GM21515 (cell line): ENCODE measurements around the gene PIK3CD.

Experiments
- ATAC-seq: cut with Tn5 transposase; IDR thresholded peaks from one replicate; pipeline ENCODE4 v1.9.1; 2021; ENCODE audit not compliant: unreplicated experiment

PIK3CD gene

DNA sequence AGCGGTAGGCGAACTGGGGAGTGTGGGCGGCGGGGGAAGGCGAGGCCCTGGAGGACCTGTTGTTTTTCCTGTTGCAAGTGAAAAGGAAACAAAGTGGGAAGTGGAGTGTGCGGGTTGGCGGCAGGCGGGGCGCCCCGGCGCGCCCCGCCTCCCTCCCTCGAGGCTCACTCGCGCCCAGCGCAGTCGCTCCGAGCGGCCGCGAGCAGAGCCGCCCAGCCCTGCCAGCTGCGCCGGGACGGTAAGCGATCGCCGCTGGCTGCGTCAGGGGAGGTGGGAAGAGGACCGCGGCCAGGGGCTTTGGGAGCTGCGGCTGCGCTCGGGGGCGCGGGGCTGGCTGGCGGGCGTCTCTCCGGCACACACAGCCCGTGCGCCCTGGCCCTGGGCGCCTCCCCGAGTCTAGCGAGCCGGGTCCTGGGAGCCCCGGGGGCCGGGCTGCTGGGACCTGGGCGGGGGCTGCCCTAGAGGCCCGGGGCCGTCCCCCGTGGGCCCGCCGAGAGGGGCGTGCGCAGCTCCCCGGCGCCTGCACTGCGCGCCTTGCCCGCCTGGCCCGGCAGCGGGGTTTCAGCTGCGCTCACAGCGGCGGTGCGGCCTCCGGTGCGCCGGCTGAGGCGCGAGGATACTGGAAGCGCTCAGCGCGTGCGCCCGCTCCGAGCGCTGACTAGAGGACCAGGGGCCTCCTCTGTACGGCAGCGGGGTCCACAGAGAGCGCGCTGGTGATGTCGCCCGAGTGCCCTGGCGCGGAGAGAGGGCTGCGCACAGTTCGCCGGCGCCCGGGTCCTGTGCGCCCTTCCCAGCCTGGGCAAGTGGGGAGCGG lies at the start of gene PIK3CD:
Gene PIK3CD, plus strand, starts transcription at position 167 of the 814 bp plus-strand sequence. CDS start 58,725 bp downstream, outside the sequence.
- no peak for ATAC-seq

DNA sequence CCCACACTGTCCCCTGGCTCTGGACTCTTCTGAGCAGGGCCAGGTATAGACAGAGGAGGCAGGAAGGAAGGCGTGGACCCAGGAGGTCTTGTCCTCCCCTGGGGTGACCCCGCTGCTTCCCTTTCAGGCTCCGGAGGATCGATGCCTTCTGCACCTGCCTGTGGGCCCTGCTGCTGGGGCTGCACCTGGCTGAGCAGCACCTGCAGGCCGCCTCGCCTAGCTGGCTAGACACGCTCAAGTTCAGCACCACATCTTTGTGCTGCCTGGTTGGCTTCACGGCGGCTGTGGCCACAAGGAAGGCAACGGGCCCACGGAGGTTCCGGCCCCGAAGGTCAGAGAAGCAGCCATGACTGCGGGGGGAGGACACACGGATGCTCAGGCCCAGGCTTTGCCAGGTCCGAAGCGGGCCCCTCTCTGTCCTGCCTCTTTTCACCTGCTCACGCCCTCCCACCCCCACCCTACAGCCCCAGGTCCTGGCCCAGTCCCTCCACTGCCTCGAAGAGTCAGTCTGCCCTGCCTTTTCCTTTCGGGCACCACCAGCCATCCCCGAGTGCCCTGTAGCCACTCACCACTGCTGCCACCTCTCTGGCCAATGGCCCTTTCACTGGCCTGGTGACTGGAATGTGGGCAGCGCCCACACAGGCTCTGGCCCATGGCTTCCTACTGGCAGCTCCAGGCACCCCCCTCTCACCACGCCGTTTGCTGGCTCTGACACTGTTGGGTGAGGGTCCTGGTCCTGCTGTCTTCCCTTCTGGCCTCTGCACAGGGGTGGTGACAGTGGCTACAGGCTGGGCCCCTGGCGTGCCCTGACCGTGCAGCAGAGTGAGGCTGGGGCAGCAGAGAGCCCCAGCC lies 49.4 kb upstream of the PIK3CD start:
- ATAC-seq = no peak

DNA sequence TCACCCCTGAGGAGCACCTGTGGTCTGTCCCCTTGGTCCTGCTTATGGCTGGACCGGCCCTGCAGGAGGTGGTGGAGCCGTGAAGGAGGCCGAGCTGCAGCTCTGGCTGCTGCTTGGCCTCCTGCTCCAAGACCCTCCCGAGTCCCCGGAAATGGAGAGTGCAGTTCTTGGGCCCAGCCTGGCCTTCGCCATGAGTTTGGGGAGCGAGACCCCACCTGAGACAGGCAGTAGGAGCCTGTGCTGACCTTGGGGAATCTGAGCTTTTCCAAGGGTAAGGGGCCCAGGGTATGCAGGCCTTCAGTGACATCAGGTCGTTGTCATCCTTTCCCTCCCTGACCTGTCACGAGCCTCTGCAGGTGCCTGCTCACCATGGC lies 48.8 kb upstream of the PIK3CD start:
- no peak for ATAC-seq

- ATAC-seq = no peak
Observed at GRCh38 chr1:9603307-9603706, 48.2 kb upstream of the PIK3CD start.

DNA sequence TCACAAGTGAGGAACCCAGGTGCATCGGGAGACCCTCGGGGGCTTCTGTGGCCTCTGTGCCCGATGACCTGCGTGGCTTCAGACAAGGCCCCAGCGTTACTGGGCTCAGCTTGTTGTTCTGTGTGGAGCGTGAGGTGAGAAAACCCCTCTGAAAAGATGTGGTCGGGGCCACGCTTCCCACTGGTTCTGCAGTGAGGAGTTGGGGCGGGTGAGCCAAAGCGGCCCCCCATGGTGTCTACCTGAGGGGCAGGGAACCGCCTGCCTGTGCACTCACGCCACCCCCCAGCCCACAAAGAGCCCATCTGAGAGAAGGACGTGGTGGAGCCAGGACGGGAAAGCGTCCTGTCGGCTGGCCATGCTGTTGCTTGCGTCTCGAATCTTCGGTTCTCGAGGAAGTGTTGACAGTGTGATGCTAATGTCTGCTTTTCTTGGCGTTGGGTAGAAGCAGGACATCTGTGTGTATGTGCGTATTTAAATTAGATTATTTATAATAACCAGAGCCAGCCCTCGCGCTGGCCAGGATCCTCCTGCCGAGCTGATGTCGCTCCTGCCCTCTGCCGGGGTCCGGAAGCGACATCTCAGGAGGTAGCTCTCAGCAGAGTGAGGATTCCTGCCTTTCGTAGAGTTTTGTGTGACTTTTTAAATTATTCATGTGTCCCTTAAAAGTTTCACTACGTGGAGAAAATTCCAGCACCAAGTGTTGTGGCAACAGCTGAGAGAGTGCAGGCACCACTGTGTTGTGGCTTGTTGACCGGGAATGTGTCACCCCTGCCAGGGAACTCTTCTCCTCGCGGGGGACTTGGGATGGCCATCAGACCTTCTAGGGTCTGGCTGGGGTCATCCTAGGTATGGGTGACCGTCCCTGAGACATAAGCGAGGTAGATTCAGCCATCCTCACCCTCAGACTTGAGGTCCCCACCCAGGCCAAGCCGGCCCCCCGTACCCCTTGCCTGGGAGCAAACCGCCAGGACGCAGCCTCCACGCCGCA lies 47.5 kb upstream of the PIK3CD start:
- no peak for ATAC-seq

GRCh38 chr1:9604836-9605235 lies 46.7 kb upstream of the PIK3CD start:
- ATAC-seq = no peak

DNA sequence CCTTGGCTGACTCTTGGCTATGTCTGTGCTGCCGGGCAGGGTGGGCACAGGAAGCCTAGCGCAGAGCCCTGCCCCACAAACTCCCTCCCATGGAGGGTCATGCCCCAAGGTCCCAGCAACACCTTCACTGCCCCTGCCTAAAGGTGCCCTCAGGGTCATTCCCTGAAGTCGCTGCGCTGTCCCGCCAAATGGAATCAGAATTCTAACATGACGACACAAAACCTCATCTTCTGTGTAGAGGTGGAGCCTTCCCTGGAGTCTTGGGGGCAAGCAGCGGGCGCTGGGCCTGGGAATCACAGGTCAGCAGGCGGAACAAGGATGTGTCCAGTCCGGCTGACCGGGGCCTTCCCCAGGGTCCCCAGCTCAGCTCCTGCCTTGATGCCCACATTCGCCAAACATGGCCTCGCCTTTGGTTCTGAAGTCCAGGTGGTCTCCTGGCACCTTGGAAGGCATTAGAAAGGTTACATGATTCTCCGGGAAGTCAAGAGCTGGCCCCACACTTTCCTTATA lies 45.5 kb upstream of the PIK3CD start:
- ATAC-seq = no peak

- ATAC-seq = no peak
Observed at GRCh38 chr1:9606458-9606857, 45.1 kb upstream of the PIK3CD start.

- ATAC-seq = no peak
Observed at GRCh38 chr1:9606948-9607347, 44.6 kb upstream of the PIK3CD start.

DNA sequence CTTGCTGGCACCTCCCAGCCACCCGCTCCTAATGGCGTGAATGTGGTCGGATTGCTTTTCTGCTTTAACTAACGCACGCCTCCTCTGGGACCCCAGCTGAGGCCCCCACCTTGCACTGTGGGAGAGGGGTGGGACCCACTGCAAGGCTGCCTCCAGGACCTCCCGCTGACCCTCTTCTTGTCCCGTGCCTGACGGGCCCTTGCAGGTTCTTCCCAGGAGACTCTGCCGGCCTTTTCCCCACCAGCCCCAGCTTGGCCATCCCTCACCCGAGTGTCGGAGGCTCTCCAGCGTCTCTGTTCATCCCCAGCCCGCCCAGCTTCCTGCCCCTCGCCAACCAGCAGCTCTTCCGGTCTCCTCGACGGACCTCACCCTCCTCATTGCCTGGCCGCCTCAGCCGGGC lies 44.2 kb upstream of the PIK3CD start:
- ATAC-seq = no peak

GRCh38 chr1:9609998-9610397 lies 41.5 kb upstream of the PIK3CD start:
- no peak for ATAC-seq

GRCh38 chr1:9610548-9610947 lies 41.0 kb upstream of the PIK3CD start:
- no peak for ATAC-seq

GRCh38 chr1:9611716-9612115 lies 39.8 kb upstream of the PIK3CD start:
- ATAC-seq = no peak

DNA sequence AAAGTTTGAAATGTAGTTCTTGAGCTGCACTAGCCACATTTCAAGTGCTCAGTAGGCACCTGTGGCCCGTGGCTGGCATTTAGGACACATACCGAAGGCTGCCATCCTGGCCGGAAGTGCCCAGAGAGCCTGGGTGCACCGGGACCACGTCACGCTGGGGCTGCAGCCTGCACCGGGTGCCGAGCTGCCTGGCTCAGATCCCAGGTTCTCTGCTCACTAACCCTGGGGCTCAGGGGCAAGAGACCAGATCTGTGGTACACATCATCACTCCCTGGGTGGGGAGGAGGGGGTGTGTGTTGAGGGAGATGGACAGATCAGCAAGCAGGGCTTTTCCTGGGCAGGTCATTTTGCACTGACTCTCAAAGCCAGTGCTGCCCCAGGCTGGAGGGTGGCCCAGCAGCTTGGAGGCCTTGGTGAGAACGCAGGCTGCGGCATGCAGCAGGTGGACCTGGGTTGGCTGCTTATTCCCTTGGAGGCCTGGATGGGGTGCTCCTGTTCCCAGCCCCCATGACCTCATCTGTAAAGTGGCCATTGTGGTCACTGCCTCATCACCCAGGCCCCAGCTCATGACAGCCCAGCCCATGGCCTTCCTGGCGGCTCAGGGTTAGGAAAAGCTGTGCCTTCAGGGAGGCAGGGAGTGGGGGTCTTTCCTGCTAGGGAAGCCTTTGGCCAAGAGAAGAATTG lies 39.2 kb upstream of the PIK3CD start:
- ATAC-seq = no peak

DNA sequence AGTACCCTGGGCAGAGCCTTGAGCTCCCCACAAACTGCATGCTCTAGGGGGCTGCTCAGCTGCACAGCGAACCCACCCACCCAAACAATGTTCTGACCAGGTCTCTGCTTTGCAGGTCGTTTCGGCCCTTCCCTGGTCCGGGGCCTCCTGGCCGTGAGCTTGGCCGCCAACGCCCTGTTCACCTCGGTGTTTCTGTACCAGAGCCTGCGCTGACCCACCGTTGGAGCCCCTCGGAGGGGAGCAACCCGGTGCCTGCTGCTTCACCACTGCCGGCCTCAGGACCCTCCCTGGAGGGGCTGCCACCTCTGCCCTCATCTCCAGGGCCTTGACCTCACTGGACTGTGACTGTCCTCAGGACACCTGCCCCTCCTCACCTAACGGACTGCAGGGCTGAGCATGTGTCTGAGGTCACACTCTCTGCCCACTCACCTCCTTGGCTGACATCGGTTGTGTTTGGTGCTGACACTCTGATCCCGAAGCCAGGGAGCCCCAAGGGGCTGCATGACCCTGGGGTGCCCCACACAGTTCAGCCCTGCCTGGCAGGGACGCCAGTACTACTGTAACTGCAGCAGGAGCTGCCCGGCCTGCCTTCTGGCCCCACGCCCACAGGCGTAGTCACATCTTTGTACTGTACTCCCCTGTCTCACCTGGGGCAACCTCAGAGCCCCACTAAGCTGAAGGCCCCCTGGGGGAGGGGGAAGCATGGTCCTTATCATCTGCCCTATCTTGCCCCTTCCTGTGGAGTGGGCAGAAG lies 38.5 kb upstream of the PIK3CD start:
- ATAC-seq = no peak

- ATAC-seq = no peak
Observed at GRCh38 chr1:9613625-9614299, 37.8 kb upstream of the PIK3CD start.

DNA sequence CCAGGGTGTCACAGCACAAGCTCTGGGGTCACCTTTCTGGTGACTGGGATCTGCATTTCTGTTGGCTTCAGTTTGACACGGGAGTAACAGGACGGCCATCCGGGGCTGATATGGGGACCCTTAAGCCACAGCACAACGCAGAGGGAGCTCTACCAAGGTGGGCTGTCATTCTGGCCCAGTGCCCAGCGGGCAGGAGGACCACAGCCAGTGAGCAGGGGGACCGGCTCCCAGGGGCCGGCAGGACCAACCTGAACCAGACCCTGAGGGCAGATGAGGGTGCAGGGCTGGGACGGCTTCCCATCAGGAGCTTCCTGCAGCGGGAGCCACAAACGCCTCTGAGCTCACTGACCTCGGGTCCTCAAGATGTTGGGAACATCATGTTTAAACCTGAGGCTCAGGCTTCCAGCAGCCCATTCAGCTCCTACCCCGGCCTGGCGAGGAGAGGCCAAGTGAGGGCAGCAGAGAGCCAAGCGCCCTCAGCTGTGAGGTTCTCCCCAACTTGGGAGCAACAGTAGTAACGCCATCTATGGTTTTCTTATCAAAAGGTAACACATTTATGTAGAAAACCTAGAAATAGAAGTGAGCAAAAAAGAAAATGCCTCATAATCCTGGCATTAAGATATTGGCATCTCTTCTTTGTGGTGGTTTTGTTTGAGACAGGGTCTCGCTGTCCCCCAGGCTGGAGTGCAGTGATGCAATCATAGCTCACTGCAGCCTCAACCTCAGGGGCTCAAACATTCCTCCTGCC lies 36.0 kb upstream of the PIK3CD start:
- ATAC-seq = no peak
